Stimulated activated naive CD4-positive, alpha-beta T cell (primary cell): ENCODE results near the gene BARX1.
"Not testable (repeated sequence)": the region's sequence is repeated elsewhere in the genome, so short reads cannot be mapped to it uniquely, and the experiment has no call there.

ENCODE experiments used
- DNase-seq, 6 experiments: peaks; one replicate each; lab custom pipeline; 2025; lab: John Stamatoyannopoulos, UW

BARX1 gene, protein sequence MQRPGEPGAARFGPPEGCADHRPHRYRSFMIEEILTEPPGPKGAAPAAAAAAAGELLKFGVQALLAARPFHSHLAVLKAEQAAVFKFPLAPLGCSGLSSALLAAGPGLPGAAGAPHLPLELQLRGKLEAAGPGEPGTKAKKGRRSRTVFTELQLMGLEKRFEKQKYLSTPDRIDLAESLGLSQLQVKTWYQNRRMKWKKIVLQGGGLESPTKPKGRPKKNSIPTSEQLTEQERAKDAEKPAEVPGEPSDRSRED

GRCh38 chr9:93955111-93955980, at the start of gene BARX1:
TSS of gene BARX1 (minus strand) at chr9:93955355. CDS start at chr9:93955146, 209 bp downstream.
- DNase-seq = peak in 3 of 6 experiments; percentile 11 to 21 (median 12)

- DNase-seq = peak in 1 of 6 experiments; percentile 5
Observed at GRCh38 chr9:94002316-94003140, 47.4 kb upstream of the BARX1 start.

GRCh38 chr9:93996863-93997262, 41.7 kb upstream of the BARX1 start:
- DNase-seq = no peak

- DNase-seq = no peak
Observed at GRCh38 chr9:93996367-93996766, 41.2 kb upstream of the BARX1 start.

GRCh38 chr9:93994545-93994944, 39.4 kb upstream of the BARX1 start:
- DNase-seq = no peak

- no peak for DNase-seq
Observed at GRCh38 chr9:93994132-93994531, 39.0 kb upstream of the BARX1 start.

GRCh38 chr9:93992830-93993229, 37.7 kb upstream of the BARX1 start:
- no peak for DNase-seq

DNA sequence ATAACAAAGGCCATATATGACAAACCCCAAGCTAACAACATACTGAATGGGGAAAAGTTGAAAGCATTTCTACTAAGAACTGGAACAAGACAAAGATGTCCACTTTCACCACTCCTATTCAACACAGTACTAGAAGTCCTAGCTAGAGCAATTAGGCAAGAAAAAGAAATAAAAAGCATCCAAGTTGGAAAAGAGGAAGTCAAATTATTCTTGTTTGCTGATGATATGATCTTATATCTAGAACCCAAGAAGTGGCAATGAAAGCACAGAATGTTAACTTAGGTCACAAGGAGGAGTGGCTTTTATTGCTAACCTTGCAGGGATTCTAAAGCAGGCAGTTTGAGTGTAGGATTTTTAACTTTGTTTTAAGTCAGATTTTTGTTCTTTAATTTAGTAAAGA, 35.3 kb upstream of the BARX1 start:
- DNase-seq = no peak

DNA sequence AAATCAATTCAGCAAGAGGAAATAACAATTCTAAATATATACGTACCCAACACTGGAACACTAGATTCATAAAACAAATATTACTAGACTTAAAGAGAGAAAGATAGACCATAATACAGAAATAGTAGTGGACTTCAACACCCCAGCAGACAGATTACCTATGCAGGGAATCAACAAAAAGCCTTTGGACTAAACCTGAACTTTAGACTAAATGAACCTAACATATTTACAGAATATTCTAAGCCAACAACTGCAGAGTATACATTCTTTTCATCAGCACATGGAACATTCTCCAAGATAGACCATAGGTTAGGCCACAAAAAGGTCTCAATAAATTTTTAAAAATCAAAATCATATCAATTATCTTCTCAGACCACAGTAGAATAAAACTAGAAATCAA, 32.9 kb upstream of the BARX1 start:
- DNase-seq = no peak

DNA sequence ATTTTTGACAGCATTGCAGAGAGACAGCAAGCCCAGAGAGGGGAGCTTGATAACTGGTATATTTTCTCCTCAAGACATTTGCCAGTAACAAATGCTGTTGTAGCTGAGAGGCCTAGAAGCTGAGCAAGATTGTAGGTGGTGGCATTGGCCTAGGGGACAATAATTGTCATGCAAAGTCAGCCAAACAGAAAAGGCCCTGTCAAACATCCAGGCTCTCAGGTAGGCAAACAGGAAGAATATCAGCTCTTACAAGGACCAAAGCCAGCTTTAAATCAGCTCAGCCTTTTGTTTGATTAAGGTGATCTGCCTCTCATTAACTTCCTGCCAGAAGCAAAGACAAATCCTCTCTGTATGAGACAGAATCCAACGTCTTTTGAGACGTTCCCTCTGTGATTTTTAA, 29.7 kb upstream of the BARX1 start:
- DNase-seq = no peak

DNA sequence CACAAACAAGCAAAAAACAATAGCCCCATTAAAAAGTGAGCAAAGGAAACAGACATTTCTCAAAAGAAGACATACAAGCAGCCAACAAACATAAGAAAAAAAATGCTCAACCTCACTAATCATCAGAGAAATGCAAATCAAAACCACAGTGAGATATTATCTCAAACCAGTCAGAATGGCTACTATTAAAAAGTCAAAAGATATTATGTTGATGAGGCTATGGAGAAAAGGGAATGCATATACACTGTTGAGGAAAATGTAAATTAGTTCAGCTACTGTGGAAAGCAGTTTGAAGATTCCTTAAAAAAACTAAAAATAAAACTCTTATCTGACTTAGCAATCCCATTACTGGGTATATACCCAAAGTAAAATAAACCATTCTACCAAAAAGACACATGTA, 28.7 kb upstream of the BARX1 start:
- no peak for DNase-seq

DNA sequence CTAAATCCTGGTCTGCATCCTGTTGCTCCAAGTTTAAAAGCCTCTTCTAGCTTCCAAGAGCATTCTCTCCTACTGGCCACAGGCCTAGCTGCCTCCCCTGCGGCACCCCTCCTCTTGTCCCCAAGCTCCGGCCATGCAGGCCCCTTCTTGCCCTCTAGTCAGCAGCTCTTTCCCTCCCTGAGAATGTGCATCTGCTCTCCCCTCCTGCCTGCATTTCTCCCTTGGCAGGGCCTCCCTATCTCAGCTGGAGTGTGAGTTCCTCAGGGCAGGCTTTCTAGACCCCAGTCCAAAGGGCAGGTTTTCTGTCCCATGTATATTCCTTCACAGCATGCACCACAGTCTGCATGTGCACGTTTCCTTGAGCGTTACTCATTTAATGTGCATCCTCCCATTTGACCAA, 24.6 kb upstream of the BARX1 start:
- no peak for DNase-seq

DNA sequence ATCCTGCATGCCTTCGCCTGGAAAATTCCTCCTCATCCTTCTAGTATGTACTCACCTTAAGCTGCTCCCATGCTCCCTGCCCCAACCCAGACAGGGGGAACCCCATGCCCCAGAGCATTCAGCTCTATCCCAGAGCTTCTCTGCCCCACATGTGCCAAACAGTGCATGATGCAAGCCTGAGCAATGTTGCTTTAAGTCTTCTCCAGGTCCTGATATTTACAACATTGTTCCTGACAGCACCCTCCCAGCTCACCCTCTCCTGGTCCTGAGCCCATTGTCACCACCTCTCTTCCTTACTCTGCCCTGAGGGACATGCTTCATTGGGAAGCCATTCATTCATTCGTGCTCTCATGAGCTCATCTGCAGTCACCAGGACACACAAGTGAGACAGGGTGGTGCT, 23.4 kb upstream of the BARX1 start:
- no peak for DNase-seq

DNA sequence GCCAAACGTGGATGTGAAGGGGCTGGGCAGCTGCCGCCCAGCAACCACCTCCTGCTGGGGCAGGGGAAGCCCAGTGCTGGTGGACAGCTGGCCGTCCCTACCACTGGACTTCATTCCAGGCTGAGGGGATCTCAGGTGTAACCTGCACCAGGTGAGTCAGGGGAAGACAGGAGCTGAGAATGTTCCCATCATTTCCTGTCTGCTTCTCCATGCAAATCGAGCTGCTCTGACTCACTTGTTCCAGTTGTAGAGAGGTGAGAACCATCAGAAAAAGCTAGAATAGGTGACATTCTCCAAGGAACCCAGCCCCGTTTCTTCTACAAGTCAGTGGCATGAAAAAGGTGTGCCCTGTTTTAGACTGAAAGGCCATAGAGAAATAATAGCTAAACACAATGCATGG, 21.8 kb upstream of the BARX1 start:
- no peak for DNase-seq

DNA sequence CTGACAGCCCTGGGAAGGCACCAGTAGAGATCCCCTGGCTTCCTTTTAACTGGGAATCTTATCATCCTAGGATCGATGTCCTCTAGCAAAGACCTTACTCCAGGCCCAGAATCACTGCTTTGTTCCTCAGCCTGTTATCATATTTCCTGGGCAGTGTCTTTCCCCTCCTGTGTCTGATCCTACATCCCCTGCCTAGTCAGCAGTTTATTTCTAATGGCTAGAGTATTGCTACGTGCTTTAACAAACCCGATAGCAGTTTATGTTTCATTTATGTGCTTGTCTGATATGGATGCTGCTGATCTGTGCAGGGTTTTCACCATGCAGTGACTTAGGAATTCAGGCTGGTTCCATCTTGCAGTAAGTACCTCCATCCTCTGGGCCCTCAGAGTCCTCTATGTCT, 20.9 kb upstream of the BARX1 start:
- DNase-seq = no peak

GRCh38 chr9:93975262-93975661, 20.1 kb upstream of the BARX1 start:
- no peak for DNase-seq

GRCh38 chr9:93974151-93974550, 19.0 kb upstream of the BARX1 start:
- DNase-seq = no peak

- not testable (repeated sequence) for DNase-seq
Observed at GRCh38 chr9:93972655-93973054, 17.5 kb upstream of the BARX1 start.

GRCh38 chr9:93969328-93969661, 14.1 kb upstream of the BARX1 start:
- DNase-seq = no peak

GRCh38 chr9:93968451-93969327, 13.5 kb upstream of the BARX1 start:
- DNase-seq = no peak

GRCh38 chr9:93967020-93967803, 12.1 kb upstream of the BARX1 start:
- DNase-seq = no peak
